Smooth muscle cell (in vitro differentiated cells): ENCODE measurements around the gene CTNNA3. TPM values are rescaled to one million over a fixed set of nuclear protein-coding genes. Genes with fewer than 3 reads are reported as not detected.

ENCODE experiments used
- DNase-seq: peaks from one replicate; lab custom pipeline; 2025; ENCODE audit not compliant: unreplicated experiment; lab: John Stamatoyannopoulos, UW
- H2AFZ ChIP-seq: fragments of 200-600 bp; sonication (generic); 2 replicates; pipeline ENCODE4 v1.6.0; 2016; ENCODE audit warnings: antibody characterized with exemption, low read depth, mild to moderate bottlenecking
- H3F3A ChIP-seq: fragments of 200-600 bp; sonication (generic); 2 replicates; pipeline ENCODE4 v1.6.0; 2017; ENCODE audit warnings: antibody characterized with exemption, low read depth
- H3K27ac ChIP-seq: fragments of 200-600 bp; sonication (generic); 2 replicates; pipeline ENCODE4 v1.5.1; 2016; ENCODE audit warnings: low read depth, mild to moderate bottlenecking
- H3K27me3 ChIP-seq: fragments of 200-600 bp; sonication (generic); 2 replicates; pipeline ENCODE4 v1.6.1; 2016; ENCODE audit warnings: low read depth, mild to moderate bottlenecking
- H3K36me3 ChIP-seq: fragments of 200-600 bp; sonication (generic); 2 replicates; pipeline ENCODE4 v1.5.1; 2016; ENCODE audit warnings: low read depth
- H3K4me1 ChIP-seq: fragments of 200-600 bp; sonication (generic); 2 replicates; pipeline ENCODE4 v1.5.1; 2016; ENCODE audit warnings: low read depth
- H3K4me2 ChIP-seq: fragments of 200-600 bp; sonication (generic); 2 replicates; pipeline ENCODE4 v1.6.0; 2016; ENCODE audit warnings: mild to moderate bottlenecking
- H3K4me3 ChIP-seq: fragments of 200-600 bp; sonication (generic); 2 replicates; pipeline ENCODE4 v1.5.1; 2016; ENCODE audit warnings: mild to moderate bottlenecking
- H3K79me2 ChIP-seq: fragments of 200-600 bp; sonication (generic); 2 replicates; pipeline ENCODE4 v1.6.0; 2016; ENCODE audit warnings: low read depth, mild to moderate bottlenecking
- H3K9ac ChIP-seq: fragments of 200-600 bp; sonication (generic); 2 replicates; pipeline ENCODE4 v1.6.0; 2016; ENCODE audit warnings: low read depth
- H3K9me3 ChIP-seq: fragments of 200-600 bp; sonication (generic); replicated peaks from 2 replicates; pipeline ENCODE4 v1.5.1; 2016; ENCODE audit warnings: low read depth
- H4K20me1 ChIP-seq: fragments of 200-600 bp; sonication (generic); 2 replicates; pipeline ENCODE4 v1.6.0; 2016; ENCODE audit warnings: low read depth
- CTCF ChIP-seq: fragments of 200-600 bp; sonication (generic); IDR thresholded peaks from 2 replicates; pipeline ENCODE4 v1.5.1; 2017; ENCODE audit warnings: borderline replicate concordance, mild to moderate bottlenecking, antibody characterized with exemption; ENCODE audit not compliant: insufficient read depth, poor library complexity, severe bottlenecking
- WGBS: methylation state at CpG from one replicate; pipeline ENCODE4 v1.1.7; 2016; ENCODE audit warnings: low lambda C conversion rate; 5-methylcytosine and 5-hydroxymethylcytosine counted together
- polyA plus RNA-seq: library from polyadenylated mRNA; unstranded; fragments of >200 nt; fragmentation: Nextera tagmentation; extraction: Ambion mirVana; gene quantifications from 2 replicates; pipeline ENCODE4 v1.2.1, GENCODE V29; 2016
- total RNA-seq: library from RNA; depleted of rRNA; stranded (reverse); fragments of >200 nt; gene quantifications from 2 replicates; pipeline ENCODE4 v1.2.3, GENCODE V29; 2014

Gene CTNNA3
- total and polyA plus RNA-seq, 2 experiments from 2014 or later: 1.3 TPM; not detected in 1

GRCh38 chr10:66747451-66747850 lies 948.5 kb downstream of the CTNNA3 start:
- Histone ChIP-seq H3K79me2 (no peaks in the 10 kb centered on the region), H3K9ac (peak overlapping the region; percentile 21), H3K4me1 (no peaks in the 10 kb centered on the region), H3F3A (peaks cover 5% of the 10 kb centered on the region), H3K4me3 (no peak overlapping the region), H3K27ac (peak overlapping the region; percentile 84), H3K36me3 (no peaks in the 10 kb centered on the region), H3K27me3 (no peaks in the 10 kb centered on the region), H2AFZ (no peak overlapping the region), H4K20me1 (no peaks in the 10 kb centered on the region), H3K4me2 (peak overlapping the region; percentile 30), H3K9me3 (no peaks in the 10 kb centered on the region)
- no peak for DNase-seq
- WGBS: 15% methylated on average over 2 of the region's 2 CpGs
- no peak for TF ChIP-seq CTCF

- Histone ChIP-seq H3K9me3 (no peaks in the 10 kb centered on the region), H3K27ac (peak overlapping the region; percentile 84), H3K27me3 (no peaks in the 10 kb centered on the region), H3K4me3 (no peak overlapping the region), H3K79me2 (no peaks in the 10 kb centered on the region), H3K36me3 (no peaks in the 10 kb centered on the region), H3F3A (peaks cover 5% of the 10 kb centered on the region), H2AFZ (peak overlapping the region; percentile 1), H3K4me2 (peak overlapping the region; percentile 30), H4K20me1 (no peaks in the 10 kb centered on the region), H3K9ac (peak overlapping the region; percentile 9), H3K4me1 (no peaks in the 10 kb centered on the region)
- TF ChIP-seq CTCF: no peak
- DNase-seq: no peak
- 85% methylated on average over 2 of the region's 2 CpGs for WGBS
Observed at GRCh38 chr10:66746711-66747110, 949.3 kb downstream of the CTNNA3 start.

GRCh38 chr10:66746246-66746645 lies 949.7 kb downstream of the CTNNA3 start:
- peak overlapping the region; percentile 1 for H2AFZ ChIP-seq
- no peaks in the 10 kb centered on the region for H3K9me3 ChIP-seq
- peak overlapping the region; percentile 84 for H3K27ac ChIP-seq
- H3K4me1 ChIP-seq: no peaks in the 10 kb centered on the region
- no peaks in the 10 kb centered on the region for H4K20me1 ChIP-seq
- no peak overlapping the region for H3K4me3 ChIP-seq
- H3K79me2 ChIP-seq: no peaks in the 10 kb centered on the region
- no peaks in the 10 kb centered on the region for H3K36me3 ChIP-seq
- H3K4me2 ChIP-seq: no peak overlapping the region
- no peaks in the 10 kb centered on the region for H3K27me3 ChIP-seq
- no peak overlapping the region for H3K9ac ChIP-seq
- no peak for TF ChIP-seq CTCF
- H3F3A ChIP-seq: peaks cover 5% of the 10 kb centered on the region
- no peak for DNase-seq

- Histone ChIP-seq H3K4me3 (no peak overlapping the region), H4K20me1 (no peaks in the 10 kb centered on the region), H3K9me3 (no peaks in the 10 kb centered on the region), H3K4me2 (no peak overlapping the region), H3K9ac (no peak overlapping the region), H3K27me3 (no peaks in the 10 kb centered on the region), H3K27ac (no peak overlapping the region), H2AFZ (no peak overlapping the region), H3K4me1 (no peaks in the 10 kb centered on the region), H3K79me2 (no peaks in the 10 kb centered on the region), H3K36me3 (no peaks in the 10 kb centered on the region), H3F3A (peaks cover 5% of the 10 kb centered on the region)
- WGBS: 92% methylated on average over 2 of the region's 2 CpGs
- DNase-seq: no peak
- TF ChIP-seq CTCF: no peak
Observed at GRCh38 chr10:66744915-66745314, 951.1 kb downstream of the CTNNA3 start.
